Kidney (tissue), 14 donors: ENCODE measurements around the gene TSC22D1. TPM values are rescaled to one million over a fixed set of nuclear protein-coding genes. Genes with fewer than 3 reads are reported as not detected.

Source experiments
- DNase-seq, 5 donors: peaks; one replicate each; pipeline ENCODE4 v3.0.0-alpha.2; 2013 to 2020
- FAIRE-seq: peaks from 2 replicates; lab custom pipeline; 2012; peaks lifted over from hg19 to GRCh38; lab: Jason Lieb, UNC
- H3K27ac ChIP-seq, 2 donors: one replicate each; pipeline ENCODE4 v1.7.0; 2013; ENCODE audit warnings: low read depth in 2 of 2, low read length in 2 of 2, inconsistent platforms in 1 of 2
- H3K27me3 ChIP-seq: one replicate; pipeline ENCODE4 v1.7.1; 2013; ENCODE audit warnings: low read length, inconsistent platforms; ENCODE audit not compliant: control insufficient read depth, insufficient read depth
- H3K36me3 ChIP-seq, 3 donors: one replicate each; pipeline versions ENCODE4 v1.7.0 to v1.7.1; 2013; ENCODE audit warnings: low read length in 3 of 3, control low read depth in 1 of 3, inconsistent platforms in 1 of 3; ENCODE audit not compliant: insufficient read depth in 3 of 3, control insufficient read depth in 2 of 3
- H3K4me1 ChIP-seq, 3 donors: one replicate each; pipeline versions ENCODE4 v1.7.0 to v1.7.1; 2013; ENCODE audit warnings: low read length in 3 of 3, inconsistent platforms in 1 of 3, low read depth in 1 of 3; ENCODE audit not compliant: control insufficient read depth in 2 of 3, insufficient read depth in 2 of 3
- H3K4me3 ChIP-seq, 3 donors: one replicate each; pipeline versions ENCODE4 v1.7.0 to v1.8.1; 2013; ENCODE audit warnings: low read length in 3 of 3, control low read depth in 1 of 3, inconsistent platforms in 1 of 3
- H3K9ac ChIP-seq, 3 donors: one replicate each; pipeline versions ENCODE4 v1.7.0 to v1.7.1; 2013; ENCODE audit warnings: low read length in 3 of 3, control low read depth in 1 of 3, inconsistent platforms in 1 of 3
- H3K9me3 ChIP-seq, 3 donors: one replicate each; pipeline versions ENCODE4 v1.7.0 to v1.7.1; 2013; ENCODE audit warnings: low read length in 3 of 3, control low read depth in 1 of 3, inconsistent platforms in 1 of 3; ENCODE audit not compliant: control insufficient read depth in 2 of 3, insufficient read depth in 1 of 3
- CTCF ChIP-seq: IDR thresholded peaks from 3 replicates; pipeline ENCODE4 v1.5.1; 2012; ENCODE audit warnings: mild to moderate bottlenecking, moderate library complexity, borderline replicate concordance; ENCODE audit not compliant: insufficient read depth; ENCODE audit errors: extremely low read depth
- intact Hi-C: fragments of 100-400 bp; cut with DNase I; formaldehyde crosslinking; loops from one replicate; pipeline ENCODE4 v1.11.1; 2022
- polyA plus RNA-seq: library from polyadenylated mRNA; stranded (reverse); fragments of 350-450 nt; fragmentation: Illumina TruSeq; extraction: RNeasy Lipid Tissue Mini Kit (QIAGEN cat#74804); gene quantifications from one replicate; pipeline ENCODE4 v1.2.3, GENCODE V29; 2014; ENCODE audit warnings: low read depth, low replicate concordance; ENCODE audit not compliant: insufficient read depth
- total RNA-seq: library from RNA; stranded (reverse); fragmentation: NEBNext Ultra II Directional; extraction: Animal tissue kit (Norgen Biotek cat#: 25700); gene quantifications from one replicate; pipeline ENCODE4 v1.2.1, GENCODE V29; 2021
- donor health status: control.
- donor health status: control.
- donor health status: control.
- donor health status: control.
- donor health status: control.
- donor health status: DM: yes; HTN: yes; CAD: no.
- donor health status: Normal renal cell carcinoma (clear cell type).

TSC22D1 gene
- total and polyA plus RNA-seq, 2 donors from 2014 or later, result 163 to 349 TPM

GRCh38 chr13:44470638-44471562 lies 105.2 kb downstream of the TSC22D1 start:
- no peak overlapping the region for H3K4me3 ChIP-seq
- DNase-seq, result peak in 3 of 5 donors; percentile 46 to 85 (median 82)
- H3K27ac ChIP-seq, result peak overlapping the region in 1 of 2 donors; percentile 61
- no peaks in the 10 kb centered on the region for H3K36me3 ChIP-seq
- H3K9ac ChIP-seq, result no peak overlapping the region
- peak; percentile 31 for TF ChIP-seq CTCF
- peaks cover 4 to 6% (median 5%) of the 10 kb centered on the region in 3 donors for H3K4me1 ChIP-seq
- peak; percentile 99 for FAIRE-seq
- no peaks in the 10 kb centered on the region for H3K9me3 ChIP-seq
- intact Hi-C loops, result no loop called here
- H3K27me3 ChIP-seq, result no peaks in the 10 kb centered on the region

GRCh38 chr13:44468874-44469273 lies 107.3 kb downstream of the TSC22D1 start:
- Histone ChIP-seq H3K4me1 (peaks cover under 1 to 5% (median 4%) of the 10 kb centered on the region in 3 donors), H3K9ac (no peak overlapping the region), H3K27me3 (no peaks in the 10 kb centered on the region), H3K9me3 (no peaks in the 10 kb centered on the region), H3K27ac (no peak overlapping the region), H3K4me3 (no peak overlapping the region), H3K36me3 (no peaks in the 10 kb centered on the region)
- FAIRE-seq, result no peak
- no peak for TF ChIP-seq CTCF
- intact Hi-C loops, result loop anchor here (10.0 kb wide), 1 partner anchor 564 kb away; no protein-coding TSS in a partner anchor
- DNase-seq, result peak in 2 of 5 donors; percentile 31 to 42

- H3K4me3 ChIP-seq, result no peak overlapping the region
These were observed 110.8 kb downstream of the TSC22D1 start for GRCh38 chr13:44465318-44465717.

More at GRCh38 chr13:44465318-44465717, 110.8 kb downstream of the TSC22D1 start:
- intact Hi-C loops, result loop anchor here (10.0 kb wide), 1 partner anchor 561 kb away; no protein-coding TSS in a partner anchor
- Histone ChIP-seq H3K9me3 (no peaks in the 10 kb centered on the region), H3K27me3 (no peaks in the 10 kb centered on the region), H3K9ac (no peak overlapping the region), H3K4me1 (peaks cover 2 to 5% (median 4%) of the 10 kb centered on the region in 3 donors), H3K36me3 (no peaks in the 10 kb centered on the region), H3K27ac (no peak overlapping the region)
- no peak for FAIRE-seq
- DNase-seq, result no peak
- no peak for TF ChIP-seq CTCF
